ENCODE results near the gene DUSP3. TPM values are rescaled to one million over a fixed set of nuclear protein-coding genes. Genes with fewer than 3 reads are reported as not detected.

The DUSP3 gene
- total RNA-seq, 4 donors from 2014 or later = 37.1 to 120 (median 87.1) TPM

DNA sequence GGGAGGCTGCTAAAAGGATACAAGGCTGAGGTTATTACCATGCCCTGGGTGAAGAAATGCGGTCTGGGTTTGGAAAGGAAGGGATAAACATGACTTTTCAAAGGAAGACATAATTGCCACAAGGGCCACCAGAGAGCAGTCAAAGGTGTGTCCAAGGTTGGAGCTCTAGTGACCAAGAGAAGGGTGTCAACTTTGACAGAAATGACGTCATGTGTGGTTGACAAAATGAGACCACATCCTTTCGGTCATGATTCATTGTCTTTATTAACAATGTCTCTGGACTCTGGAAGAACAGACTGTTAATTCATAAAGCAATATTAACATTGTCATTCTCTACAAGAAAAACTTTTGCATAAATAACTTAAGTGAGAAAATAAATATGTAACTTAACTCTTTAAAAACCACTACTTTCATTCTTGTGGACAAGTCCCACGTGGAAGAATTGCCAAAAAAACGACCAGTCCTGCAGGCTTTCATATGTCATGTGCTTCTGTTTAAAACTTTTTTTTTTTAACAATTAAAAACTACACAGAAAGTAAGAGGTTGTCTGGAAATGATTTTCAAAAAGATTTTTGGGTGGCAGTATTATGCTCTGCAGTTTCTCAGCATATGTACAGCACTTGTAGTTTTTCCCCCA lies 25.2 kb downstream of the DUSP3 start:
- Histone ChIP-seq H3K36me3 (no peaks in the 10 kb centered on the region), H3K27ac (no peak overlapping the region), H3K9me3 (no peaks in the 10 kb centered on the region), H3K27me3 (peaks cover 0 to 12% of the 10 kb centered on the region in 2 donors), H3K4me3 (no peak overlapping the region), H3K4me1 (peaks cover 0 to 9% (median 3%) of the 10 kb centered on the region in 4 donors)
- TF ChIP-seq, protein P1, sequence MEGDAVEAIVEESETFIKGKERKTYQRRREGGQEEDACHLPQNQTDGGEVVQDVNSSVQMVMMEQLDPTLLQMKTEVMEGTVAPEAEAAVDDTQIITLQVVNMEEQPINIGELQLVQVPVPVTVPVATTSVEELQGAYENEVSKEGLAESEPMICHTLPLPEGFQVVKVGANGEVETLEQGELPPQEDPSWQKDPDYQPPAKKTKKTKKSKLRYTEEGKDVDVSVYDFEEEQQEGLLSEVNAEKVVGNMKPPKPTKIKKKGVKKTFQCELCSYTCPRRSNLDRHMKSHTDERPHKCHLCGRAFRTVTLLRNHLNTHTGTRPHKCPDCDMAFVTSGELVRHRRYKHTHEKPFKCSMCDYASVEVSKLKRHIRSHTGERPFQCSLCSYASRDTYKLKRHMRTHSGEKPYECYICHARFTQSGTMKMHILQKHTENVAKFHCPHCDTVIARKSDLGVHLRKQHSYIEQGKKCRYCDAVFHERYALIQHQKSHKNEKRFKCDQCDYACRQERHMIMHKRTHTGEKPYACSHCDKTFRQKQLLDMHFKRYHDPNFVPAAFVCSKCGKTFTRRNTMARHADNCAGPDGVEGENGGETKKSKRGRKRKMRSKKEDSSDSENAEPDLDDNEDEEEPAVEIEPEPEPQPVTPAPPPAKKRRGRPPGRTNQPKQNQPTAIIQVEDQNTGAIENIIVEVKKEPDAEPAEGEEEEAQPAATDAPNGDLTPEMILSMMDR (IDR thresholded peaks at IDR 0.05) = no peak
- TF ChIP-seq POLR2A (IDR thresholded peaks at IDR 0.05) = no peak
- DNase-seq = no peak

DNA sequence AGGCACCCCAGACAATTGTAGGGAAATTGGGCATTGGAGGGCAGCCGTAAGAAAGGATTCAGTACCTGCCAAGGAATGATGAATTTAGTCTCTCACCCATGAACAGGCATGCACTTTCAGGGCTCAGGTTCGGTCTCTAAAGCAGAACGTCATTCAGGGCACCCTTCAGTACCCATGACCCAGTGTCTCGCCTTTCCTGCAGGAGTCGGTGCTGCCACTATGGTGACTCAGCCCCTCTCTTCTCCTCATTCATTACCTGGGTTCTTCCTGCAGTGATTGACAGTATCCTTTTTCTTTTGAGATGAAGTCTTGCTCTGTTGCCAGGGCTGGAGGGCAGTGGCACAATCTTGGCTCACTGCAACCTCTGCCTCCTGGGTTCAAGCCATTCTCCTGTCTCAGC lies 28.6 kb downstream of the DUSP3 start:
- TF ChIP-seq, protein P1 (IDR thresholded peaks at IDR 0.05) = no peak
- TF ChIP-seq POLR2A (IDR thresholded peaks at IDR 0.05) = no peak
- Histone ChIP-seq H3K27me3 (peaks cover 0 to 5% of the 10 kb centered on the region in 2 donors), H3K36me3 (no peaks in the 10 kb centered on the region), H3K4me3 (no peak overlapping the region), H3K9me3 (no peaks in the 10 kb centered on the region), H3K27ac (no peak overlapping the region), H3K4me1 (peaks cover 0 to 3% (median under 1%) of the 10 kb centered on the region in 4 donors)
- no peak for DNase-seq

DNA sequence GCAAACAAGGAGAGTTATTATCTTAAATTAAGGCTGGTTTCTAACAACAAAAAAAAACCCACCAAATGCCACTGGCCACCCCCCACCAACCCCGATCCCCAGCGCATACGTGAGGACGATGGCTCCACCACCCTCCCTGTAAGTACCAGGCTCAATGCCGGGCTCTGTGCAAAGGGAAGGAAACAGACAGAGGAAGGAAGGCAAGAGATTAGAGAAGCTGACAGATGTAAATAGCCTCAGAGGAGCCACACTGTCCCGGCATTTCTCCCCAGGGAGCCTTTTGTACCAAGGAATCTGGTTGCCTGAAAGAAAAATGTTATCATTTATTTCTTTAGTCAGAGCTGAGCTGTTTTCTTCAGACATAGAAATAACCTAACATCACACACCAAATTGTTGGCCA lies 33.2 kb downstream of the DUSP3 start:
- Histone ChIP-seq H3K9me3 (no peaks in the 10 kb centered on the region), H3K36me3 (no peaks in the 10 kb centered on the region), H3K4me1 (no peaks in the 10 kb centered on the region), H3K27me3 (no peaks in the 10 kb centered on the region), H3K4me3 (no peak overlapping the region), H3K27ac (no peak overlapping the region)
- DNase-seq = no peak
- TF ChIP-seq POLR2A (IDR thresholded peaks at IDR 0.05) = no peak
- TF ChIP-seq, protein P1 (IDR thresholded peaks at IDR 0.05) = no peak

DNA sequence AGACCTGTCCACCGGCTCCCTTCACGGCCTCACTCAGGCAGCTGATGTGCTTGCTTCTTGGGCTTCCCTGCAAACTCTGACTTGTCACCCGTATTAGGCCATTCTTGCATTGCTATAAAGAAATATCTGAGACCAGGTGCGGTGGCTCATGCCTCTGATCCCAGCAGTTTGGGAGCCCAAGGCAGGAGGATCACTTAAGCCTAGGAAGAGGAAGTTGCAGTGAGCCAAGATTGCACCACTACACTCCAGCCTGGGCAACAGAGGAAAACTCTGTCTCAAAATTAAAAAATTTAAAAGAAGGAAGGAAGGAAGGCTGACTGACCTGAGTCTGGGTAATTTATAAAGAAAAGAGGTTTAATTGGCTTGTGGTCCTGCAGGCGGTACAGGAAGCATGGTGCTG lies 37.1 kb downstream of the DUSP3 start:
- Histone ChIP-seq H3K4me1 (no peaks in the 10 kb centered on the region), H3K36me3 (no peaks in the 10 kb centered on the region), H3K27ac (no peak overlapping the region), H3K9me3 (no peaks in the 10 kb centered on the region), H3K4me3 (no peak overlapping the region), H3K27me3 (no peaks in the 10 kb centered on the region)
- DNase-seq = no peak
- no peak for TF ChIP-seq POLR2A (IDR thresholded peaks at IDR 0.05)
- TF ChIP-seq, protein P1 (IDR thresholded peaks at IDR 0.05) = no peak

GRCh38 chr17:43740541-43740940 lies 38.2 kb downstream of the DUSP3 start:
- Histone ChIP-seq H3K27ac (no peak overlapping the region), H3K36me3 (no peaks in the 10 kb centered on the region), H3K4me3 (no peak overlapping the region), H3K27me3 (no peaks in the 10 kb centered on the region), H3K4me1 (no peaks in the 10 kb centered on the region), H3K9me3 (no peaks in the 10 kb centered on the region)
- TF ChIP-seq POLR2A (IDR thresholded peaks at IDR 0.05) = no peak
- TF ChIP-seq, protein P1 (IDR thresholded peaks at IDR 0.05) = no peak
- no peak for DNase-seq

All from Peyer's patch (tissue), 4 donors.